GM23338 (cell line): ENCODE data around the gene WNK1. TPM values are rescaled to one million over a fixed set of nuclear protein-coding genes. Genes with fewer than 3 reads are reported as not detected.

Experiments
- ATAC-seq: fragments of 200-7000 bp; cut with Tn5 transposase; 3 replicates; pipeline ENCODE4 v1.9.1; 2020
- DNase-seq: peaks from one replicate; pipeline ENCODE4 v3.0.0-alpha.2; 2015; ENCODE audit warnings: low spot score
- H2AFZ ChIP-seq: fragments of 200-600 bp; sonication (generic); 2 replicates; pipeline ENCODE4 v1.8.0; 2016; ENCODE audit warnings: antibody characterized with exemption, mild to moderate bottlenecking, moderate library complexity
- H3F3A ChIP-seq: fragments of 200-600 bp; sonication (generic); replicated peaks from 2 replicates; pipeline ENCODE4 v1.8.0; 2017; ENCODE audit warnings: antibody characterized with exemption, mixed run types, low read depth
- H3K27ac ChIP-seq: fragments of 200-600 bp; sonication (generic); 2 replicates; pipeline ENCODE4 v1.6.1; 2016; ENCODE audit warnings: low read depth
- H3K27me3 ChIP-seq: fragments of 200-600 bp; sonication (generic); 2 replicates; pipeline ENCODE4 v1.8.0; 2016; ENCODE audit warnings: mild to moderate bottlenecking, mixed run types, moderate library complexity; ENCODE audit not compliant: insufficient read depth
- H3K36me3 ChIP-seq: fragments of 200-600 bp; sonication (generic); 2 replicates; pipeline ENCODE4 v1.8.0; 2016; ENCODE audit warnings: mild to moderate bottlenecking; ENCODE audit not compliant: insufficient read depth
- H3K4me1 ChIP-seq: fragments of 200-600 bp; sonication (generic); 2 replicates; pipeline ENCODE4 v1.8.0; 2016; ENCODE audit warnings: mild to moderate bottlenecking, moderate library complexity; ENCODE audit not compliant: insufficient read depth
- H3K4me2 ChIP-seq: fragments of 200-600 bp; sonication (generic); 2 replicates; pipeline ENCODE4 v1.7.1; 2017; ENCODE audit warnings: mixed run types
- H3K4me3 ChIP-seq: fragments of 200-600 bp; sonication (generic); 2 replicates; pipeline ENCODE4 v1.6.1; 2016; ENCODE audit warnings: mixed run types
- H3K79me2 ChIP-seq: fragments of 200-600 bp; sonication (generic); replicated peaks from 2 replicates; pipeline ENCODE4 v1.8.0; 2017; ENCODE audit warnings: mild to moderate bottlenecking; ENCODE audit not compliant: insufficient read depth
- H3K9me2 ChIP-seq: fragments of 200-600 bp; sonication (generic); 2 replicates; pipeline ENCODE4 v1.8.0; 2017; ENCODE audit not compliant: insufficient read depth
- H4K20me1 ChIP-seq: fragments of 200-600 bp; sonication (generic); replicated peaks from 2 replicates; pipeline ENCODE4 v1.8.0; 2017; ENCODE audit warnings: mild to moderate bottlenecking; ENCODE audit not compliant: insufficient read depth
- H3K27ac Mint-ChIP-seq: 2 replicates; pipeline ENCODE4 v1.8.0; 2020; ENCODE audit warnings: inconsistent platforms, mild to moderate bottlenecking, moderate library complexity, mixed read lengths
- H3K27me3 Mint-ChIP-seq: 3 replicates; pipeline ENCODE4 v1.8.0; 2022; ENCODE audit warnings: low read depth, mild to moderate bottlenecking, moderate library complexity, mixed read lengths, inconsistent platforms; ENCODE audit not compliant: insufficient read depth, poor library complexity
- H3K36me3 Mint-ChIP-seq: 3 replicates; pipeline ENCODE4 v1.8.0; 2021; ENCODE audit warnings: low read depth, mild to moderate bottlenecking, inconsistent platforms, moderate library complexity, mixed read lengths
- H3K4me1 Mint-ChIP-seq: 3 replicates; pipeline ENCODE4 v1.8.0; 2020; ENCODE audit warnings: mild to moderate bottlenecking, inconsistent platforms, mixed read lengths
- H3K4me3 Mint-ChIP-seq: 3 replicates; pipeline ENCODE4 v1.8.0; 2021; ENCODE audit warnings: moderate library complexity, mild to moderate bottlenecking, inconsistent platforms, mixed read lengths
- H3K9me3 Mint-ChIP-seq: 3 replicates; pipeline ENCODE4 v1.8.0; 2020; ENCODE audit warnings: moderate library complexity, mild to moderate bottlenecking, inconsistent platforms, mixed read lengths
- CREB1 ChIP-seq: fragments of 250-450 bp; sonication (Bioruptor Pico); IDR thresholded peaks from 2 replicates; pipeline ENCODE4 v1.5.0; 2020; ENCODE audit warnings: low read depth, mild to moderate bottlenecking, moderate library complexity
- CTCF ChIP-seq, 2 experiments: fragments of 200-600 bp in 1 of 2; sonication (generic) in 1 of 2; conservative IDR thresholded peaks; 2 replicates each; pipeline versions ENCODE4 v1.5.1 to v1.6.1; 2016 to 2017; ENCODE audit warnings: antibody characterized with exemption in 2 of 2, low read depth in 2 of 2, mild to moderate bottlenecking in 2 of 2, moderate library complexity in 1 of 2
- ETS1 ChIP-seq: IDR thresholded peaks from 2 replicates; pipeline ENCODE4 v1.6.1; 2016; ENCODE audit warnings: antibody characterized with exemption
- EZH2 ChIP-seq: fragments of 200-600 bp; sonication (generic); IDR thresholded peaks from one replicate; pipeline ENCODE4 v1.8.0; 2017; ENCODE audit warnings: antibody characterized with exemption, mild to moderate bottlenecking, low read depth; ENCODE audit not compliant: unreplicated experiment
- EZH2phosphoT487 ChIP-seq: fragments of 200-600 bp; sonication (generic); IDR thresholded peaks from one replicate; pipeline ENCODE4 v1.8.1; 2018; ENCODE audit warnings: antibody characterized with exemption; ENCODE audit not compliant: unreplicated experiment
- JUNB ChIP-seq: IDR thresholded peaks from one replicate; pipeline ENCODE4 v1.6.1; 2016; ENCODE audit warnings: antibody characterized with exemption; ENCODE audit not compliant: unreplicated experiment
- NANOG ChIP-seq: IDR thresholded peaks from 2 replicates; pipeline ENCODE4 v1.6.1; 2016; ENCODE audit warnings: antibody characterized with exemption, borderline replicate concordance
- POLR2AphosphoS5 ChIP-seq: IDR thresholded peaks from 2 replicates; pipeline ENCODE4 v1.6.1; 2016; ENCODE audit warnings: antibody characterized with exemption, low read depth
- REST ChIP-seq: IDR thresholded peaks from one replicate; pipeline ENCODE4 v1.6.1; 2018; ENCODE audit warnings: antibody characterized with exemption; ENCODE audit not compliant: unreplicated experiment
- STAT1 ChIP-seq: IDR thresholded peaks from one replicate; pipeline ENCODE4 v1.6.1; 2016; ENCODE audit warnings: antibody characterized with exemption; ENCODE audit not compliant: unreplicated experiment
- ZNF114 ChIP-seq: fragments of 250-450 bp; sonication (Bioruptor Pico); IDR thresholded peaks from 2 replicates; pipeline ENCODE4 v1.5.0; 2020; ENCODE audit warnings: mild to moderate bottlenecking, moderate library complexity
- ZNF331 ChIP-seq: fragments of 250-450 bp; sonication (Bioruptor Pico); IDR thresholded peaks from 2 replicates; pipeline ENCODE4 v1.5.0; 2020; ENCODE audit warnings: low read depth, mild to moderate bottlenecking, moderate library complexity
- ZNF462 ChIP-seq: fragments of 250-450 bp; sonication (Bioruptor Pico); IDR thresholded peaks from 2 replicates; pipeline ENCODE4 v1.5.0; 2020; ENCODE audit warnings: mild to moderate bottlenecking, moderate library complexity
- polyA plus RNA-seq: library from polyadenylated mRNA; unstranded; fragments of >200 nt; fragmentation: Nextera tagmentation; extraction: Ambion mirVana; gene quantifications from 2 replicates; pipeline ENCODE4 v1.2.1, GENCODE V29; 2016
- total RNA-seq: library from RNA; depleted of rRNA; stranded (reverse); fragments of >200 nt; shearing (Covaris generic); gene quantifications from 2 replicates; pipeline ENCODE4 v1.2.3, GENCODE V29; 2014

WNK1 gene
- total and polyA plus RNA-seq, 2 experiments from 2014 or later = 86.8 to 114 TPM

GRCh38 chr12:916712-917445, 164.5 kb downstream of the WNK1 start:
- peaks cover 31% of the 10 kb centered on the region for H3K4me1 Mint-ChIP-seq
- peaks cover 12% of the 10 kb centered on the region for H3F3A ChIP-seq
- H3K4me3 ChIP-seq = no peak overlapping the region
- H3K36me3 ChIP-seq = peaks cover 32% of the 10 kb centered on the region
- peaks cover 6% of the 10 kb centered on the region for H3K4me1 ChIP-seq
- no peaks in the 10 kb centered on the region for H3K27me3 ChIP-seq
- TF ChIP-seq EZH2phosphoT487 (no peak), ZNF462 (CRISPR knock-in tag) (no peak), CREB1 (CRISPR knock-in tag) (no peak), EZH2 (no peak), POLR2AphosphoS5 (no peak), STAT1 (no peak), JUNB (no peak), CTCF (conservative IDR thresholded peaks at IDR 0.05; ENCODE audit: low read depth in 2 of 2) (no peak), NANOG (no peak), ZNF114 (no peak), ETS1 (no peak), ZNF331 (CRISPR knock-in tag) (no peak), REST (no peak)
- peak overlapping the region; percentile 1; the same call in 1 of the 2 replicates for H3K27ac Mint-ChIP-seq
- no peak overlapping the region for H2AFZ ChIP-seq
- no peaks in the 10 kb centered on the region for H3K79me2 ChIP-seq
- ATAC-seq (no peak), DNase-seq (no peak)
- no peak overlapping the region for H3K4me2 ChIP-seq
- H3K9me2 ChIP-seq = no peaks in the 10 kb centered on the region
- H4K20me1 ChIP-seq = no peaks in the 10 kb centered on the region; the same call in 1 of the 2 replicates
- H3K36me3 Mint-ChIP-seq = peaks cover 91% of the 10 kb centered on the region
- no peak overlapping the region for H3K4me3 Mint-ChIP-seq
- peak overlapping the region; percentile 69 for H3K27ac ChIP-seq
- H3K9me3 Mint-ChIP-seq = no peaks in the 10 kb centered on the region
- H3K27me3 Mint-ChIP-seq = peaks cover 4% of the 10 kb centered on the region
